SH-SY5Y (cell line): ENCODE data around the gene USP6NL.

Source experiments
- GATA2 ChIP-seq: IDR thresholded peaks from 2 replicates; pipeline ENCODE4 v1.6.1; 2011; ENCODE audit warnings: mild to moderate bottlenecking, low read depth, low read length
- GATA3 ChIP-seq: IDR thresholded peaks from 2 replicates; pipeline ENCODE4 v1.6.1; 2011; ENCODE audit warnings: low read depth, mild to moderate bottlenecking, low read length, moderate library complexity

USP6NL gene

DNA sequence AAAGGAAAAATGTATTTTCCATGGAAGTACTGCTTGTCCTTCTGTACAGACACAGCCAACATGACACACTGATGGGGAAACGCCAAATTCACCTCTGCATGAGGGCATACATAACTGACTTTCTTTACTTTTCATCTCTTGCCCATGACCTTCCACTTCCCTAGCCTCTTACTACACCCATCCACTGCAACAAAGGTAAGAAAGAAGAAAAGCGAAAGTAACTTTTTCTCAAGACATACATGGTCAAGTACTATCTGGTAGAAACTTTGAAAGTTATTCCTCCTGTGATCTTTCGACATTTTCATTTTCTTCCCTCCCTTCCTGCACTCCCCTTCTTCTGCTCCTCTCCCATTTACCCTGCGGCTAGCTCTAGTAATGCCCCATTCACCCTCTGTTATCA lies 130.8 kb downstream of the USP6NL start:
- TF ChIP-seq GATA2 (no peak), GATA3 (no peak)

DNA sequence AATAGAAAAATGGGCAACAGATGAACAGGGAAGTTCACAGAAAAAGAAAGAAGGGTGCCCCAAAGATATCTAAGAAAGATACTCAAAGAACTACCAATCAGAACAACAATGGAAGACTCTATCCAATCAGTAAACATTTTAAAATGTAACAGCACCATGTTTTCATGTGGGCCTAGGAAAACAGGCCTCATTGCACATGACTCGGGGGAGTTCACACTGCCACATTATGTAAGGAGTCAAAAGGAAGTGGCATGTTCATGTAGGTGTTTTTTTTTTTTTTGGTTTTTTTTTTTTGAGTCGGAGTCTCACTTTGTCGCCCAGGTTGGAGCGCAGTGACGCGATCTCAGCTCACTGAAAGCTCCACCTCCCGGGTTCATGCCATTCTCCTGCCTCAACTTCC lies 132.2 kb downstream of the USP6NL start:
- TF ChIP-seq GATA2 (no peak), GATA3 (no peak)

DNA sequence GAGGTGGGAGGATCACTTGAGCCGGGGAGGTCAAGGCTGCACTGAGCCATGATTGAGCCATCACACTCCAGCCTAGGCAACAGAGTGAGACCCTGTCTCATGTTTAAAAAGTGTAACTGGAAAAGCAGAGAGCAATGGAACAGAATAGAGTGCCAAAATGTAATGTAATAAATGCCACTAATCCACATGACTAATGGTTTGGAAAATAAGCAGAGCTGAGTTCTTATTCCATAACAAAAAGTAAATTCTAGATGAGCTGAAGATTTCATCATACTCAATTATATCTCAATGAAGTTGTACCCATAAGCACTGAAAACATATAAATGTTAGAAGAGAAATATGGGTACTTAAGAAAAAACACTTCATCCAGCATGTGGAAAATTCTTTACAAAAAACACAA lies 132.6 kb downstream of the USP6NL start:
- TF ChIP-seq GATA3 (no peak), GATA2 (no peak)

DNA sequence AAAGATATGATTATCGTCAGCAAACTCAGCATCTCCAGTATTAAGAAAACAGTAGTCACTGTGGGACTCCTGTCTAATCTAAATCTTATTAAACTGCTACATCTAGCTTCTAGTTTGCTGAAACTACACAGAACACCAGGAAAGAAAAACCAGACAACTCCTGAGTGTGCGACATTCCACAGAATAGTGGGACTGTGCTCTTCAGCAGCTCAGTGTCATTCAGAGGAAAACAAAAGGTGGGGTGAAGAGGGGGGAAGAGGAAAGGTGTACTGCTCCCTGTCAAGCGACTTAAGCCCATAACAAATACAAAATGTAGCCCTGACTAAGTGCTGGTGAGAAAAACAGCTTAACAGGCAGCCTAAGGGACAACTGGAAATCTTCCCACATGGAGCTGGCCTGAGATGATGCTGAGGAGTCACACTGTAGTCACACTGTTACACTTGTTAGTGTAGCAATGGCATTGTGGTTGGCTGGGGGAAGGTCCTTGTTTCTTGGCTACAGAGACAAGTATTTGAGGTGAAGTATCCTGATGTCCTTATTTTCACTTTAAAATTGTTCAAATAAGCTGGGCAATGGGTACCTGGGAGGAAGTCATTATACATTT lies 135.5 kb downstream of the USP6NL start:
- TF ChIP-seq GATA2 (no peak), GATA3 (no peak)

DNA sequence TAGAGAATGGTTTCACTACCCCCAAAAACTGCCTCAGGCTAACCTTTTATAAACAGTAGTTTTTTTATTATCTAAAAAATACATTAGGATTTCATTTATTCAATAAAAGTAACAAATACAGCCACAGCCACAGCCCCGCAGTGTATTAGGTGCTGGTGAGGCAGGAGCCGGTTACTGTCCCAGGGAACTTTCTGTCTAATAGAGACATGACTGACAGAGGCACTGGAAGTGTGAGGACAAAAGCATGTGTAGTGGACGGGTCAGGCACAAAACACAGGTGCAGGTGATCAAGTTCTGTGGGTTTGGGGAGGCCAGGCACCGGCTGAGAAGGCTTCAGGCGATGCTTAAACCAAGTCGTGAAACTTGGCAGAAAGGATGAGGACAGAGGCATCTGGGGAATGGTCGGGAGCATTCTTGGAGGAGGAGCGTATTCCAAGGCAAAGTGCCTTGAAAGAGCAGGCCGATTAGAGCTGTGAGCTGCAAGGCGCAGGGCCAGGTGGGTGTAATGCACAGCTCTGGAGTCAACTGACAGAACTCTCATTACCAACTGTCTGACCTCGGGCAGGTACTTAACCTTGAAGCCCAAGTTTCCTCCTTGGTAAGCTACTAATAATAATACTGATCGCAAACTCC lies 138.2 kb downstream of the USP6NL start:
- TF ChIP-seq GATA3, result no peak
- TF ChIP-seq GATA2, result no peak

DNA sequence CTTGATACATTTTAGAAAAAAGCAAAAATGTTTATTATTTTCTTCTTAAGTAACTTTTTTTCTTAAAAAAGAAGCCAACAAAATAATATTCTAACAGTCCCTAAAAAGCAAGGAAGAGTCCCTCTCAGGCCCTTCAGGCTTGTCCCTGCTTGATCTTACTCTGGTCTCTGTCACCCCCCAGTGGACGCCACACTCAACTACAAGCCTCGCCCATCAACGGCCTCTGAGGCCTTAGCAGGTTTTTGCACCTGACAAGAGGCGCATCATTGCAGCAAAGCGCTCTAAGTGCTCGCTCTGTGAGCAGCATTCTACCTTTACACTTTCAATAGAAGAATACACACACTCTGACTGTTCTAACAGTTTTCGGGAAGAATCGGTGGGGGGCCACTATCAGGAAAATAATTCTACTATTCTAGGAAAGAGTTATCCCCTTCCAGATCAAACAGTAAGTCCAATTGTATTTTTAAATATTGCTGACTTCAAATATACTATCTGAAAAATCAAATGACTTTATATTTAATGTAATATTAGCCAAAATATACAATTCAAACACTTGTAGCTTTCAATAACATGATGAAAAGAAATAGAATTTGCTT lies 139.2 kb downstream of the USP6NL start:
- TF ChIP-seq GATA2, result no peak
- no peak for TF ChIP-seq GATA3

DNA sequence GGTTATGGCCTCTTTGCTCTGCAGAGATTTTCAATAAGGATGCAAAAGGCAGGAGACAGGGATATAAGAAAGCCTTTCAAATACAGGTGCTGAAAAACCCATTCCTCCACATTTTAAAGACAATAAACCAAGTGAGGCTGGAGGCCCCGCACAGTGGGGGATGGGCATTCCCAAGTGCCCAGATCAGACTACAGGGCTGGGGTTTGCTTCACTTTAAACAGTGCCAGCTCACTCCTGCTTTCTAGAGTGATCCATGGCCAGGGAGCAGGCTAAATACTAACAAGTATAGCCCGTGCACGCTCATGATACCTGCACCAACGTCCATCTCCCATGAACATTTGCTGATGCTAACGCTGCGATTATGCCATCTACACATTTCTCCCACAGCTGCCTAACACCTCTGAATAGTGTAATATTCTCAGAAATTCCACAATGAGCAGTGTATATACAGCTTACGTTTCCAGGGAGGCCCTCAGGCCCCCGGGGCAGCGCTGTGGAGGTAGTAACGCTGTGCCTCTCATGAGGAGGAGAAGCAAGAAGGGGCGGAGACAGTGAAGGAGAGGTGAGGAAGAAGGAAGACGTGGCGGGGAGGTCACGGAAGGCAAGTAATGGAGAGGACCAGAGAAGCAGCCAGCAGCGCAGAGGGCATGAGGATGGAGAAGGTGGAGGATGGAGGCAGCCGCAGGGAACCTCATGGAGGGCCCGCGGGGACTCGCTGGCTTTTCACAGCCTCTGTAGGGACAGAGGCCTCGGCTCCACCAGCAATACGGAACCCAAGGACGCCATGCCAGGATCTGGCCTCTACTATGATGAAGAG lies 141.7 kb downstream of the USP6NL start:
- TF ChIP-seq GATA3 (no peak), GATA2 (no peak)

DNA sequence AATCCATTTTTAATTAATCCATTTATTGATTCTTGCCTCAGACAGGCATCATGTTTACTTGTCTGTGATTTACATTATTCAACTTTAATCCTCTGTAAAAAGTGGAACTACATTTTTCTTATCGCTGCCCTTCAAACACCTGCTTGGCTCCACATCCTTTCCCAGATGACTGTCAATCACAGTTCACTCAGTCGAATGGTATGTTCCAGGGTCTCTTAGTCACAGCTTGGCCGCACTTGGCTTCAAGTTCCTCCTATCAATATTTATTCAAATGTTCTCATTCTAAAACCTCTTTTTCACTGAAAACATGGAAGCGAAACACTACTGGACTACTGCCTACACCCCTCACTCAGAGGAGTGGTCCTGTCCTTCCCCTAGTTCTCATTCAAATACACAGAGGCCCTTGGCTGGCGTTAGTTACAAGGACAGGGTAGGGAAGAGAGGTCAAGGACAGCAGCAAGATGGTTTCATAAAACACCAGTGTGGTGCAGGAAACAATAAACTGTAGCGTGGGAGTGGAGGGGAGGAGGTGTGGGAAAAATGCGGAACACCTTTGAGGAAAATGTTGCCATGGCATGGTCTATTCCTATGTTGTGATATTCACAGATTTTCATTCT lies 143.2 kb downstream of the USP6NL start:
- TF ChIP-seq GATA2 (no peak), GATA3 (no peak)

DNA sequence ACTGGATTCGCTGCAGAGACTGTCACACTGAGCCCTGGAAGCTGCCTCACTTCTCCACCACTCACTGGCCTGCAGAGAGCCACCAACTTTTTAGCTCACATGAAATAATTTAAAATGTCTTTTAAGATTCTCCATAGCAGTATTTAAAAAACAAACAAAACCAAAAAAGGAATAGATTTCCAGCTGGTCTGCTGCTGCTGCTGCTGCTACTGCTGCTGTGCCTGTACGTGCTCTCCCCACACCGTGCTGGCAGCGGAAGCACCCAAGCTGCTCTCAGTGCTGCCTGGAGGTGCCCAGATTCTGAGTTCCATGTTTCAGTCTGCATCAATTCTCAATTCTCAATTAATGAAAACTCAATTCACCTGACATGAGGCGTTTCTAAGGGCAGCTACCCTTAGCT lies 146.0 kb downstream of the USP6NL start:
- no peak for TF ChIP-seq GATA3
- no peak for TF ChIP-seq GATA2

DNA sequence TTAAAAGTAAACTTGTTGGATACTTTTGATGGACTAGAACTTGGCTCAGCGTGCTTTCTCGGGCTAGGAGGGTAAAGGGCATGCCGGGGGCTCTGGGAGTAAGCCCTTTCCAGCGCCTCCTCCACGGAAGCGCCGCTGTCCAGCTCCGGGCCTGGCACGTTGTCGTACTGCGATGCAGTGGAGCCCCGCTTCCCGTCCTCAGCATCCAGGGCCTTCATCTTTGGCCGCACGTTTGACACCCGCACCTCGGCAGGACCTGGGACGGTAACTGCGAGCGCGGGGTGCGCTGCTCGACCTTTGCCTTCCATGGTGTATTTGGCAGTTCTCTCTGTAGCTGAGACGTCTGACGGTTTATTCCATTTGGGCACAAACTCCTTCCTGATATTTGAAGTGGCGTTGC lies 148.3 kb downstream of the USP6NL start:
- no peak for TF ChIP-seq GATA3
- no peak for TF ChIP-seq GATA2

DNA sequence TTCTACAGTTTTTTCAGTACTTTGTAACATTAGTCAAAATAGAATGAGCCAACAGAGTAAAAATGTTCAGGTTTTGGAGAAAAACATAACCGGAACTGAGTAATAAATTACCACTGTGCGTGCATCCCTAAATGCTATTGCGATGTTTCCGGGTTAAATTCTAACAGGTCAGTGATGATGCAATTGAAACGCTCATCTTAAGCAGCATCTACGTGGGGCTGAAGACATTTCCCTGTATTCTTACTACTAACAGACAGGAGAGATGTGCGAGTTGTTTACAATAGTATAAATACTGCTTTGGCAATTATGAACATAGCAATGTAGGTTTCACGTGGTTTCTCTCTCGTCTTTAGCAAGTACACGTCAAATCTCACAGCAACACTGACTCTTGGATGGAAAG lies 149.4 kb downstream of the USP6NL start:
- TF ChIP-seq GATA3, result no peak
- no peak for TF ChIP-seq GATA2

DNA sequence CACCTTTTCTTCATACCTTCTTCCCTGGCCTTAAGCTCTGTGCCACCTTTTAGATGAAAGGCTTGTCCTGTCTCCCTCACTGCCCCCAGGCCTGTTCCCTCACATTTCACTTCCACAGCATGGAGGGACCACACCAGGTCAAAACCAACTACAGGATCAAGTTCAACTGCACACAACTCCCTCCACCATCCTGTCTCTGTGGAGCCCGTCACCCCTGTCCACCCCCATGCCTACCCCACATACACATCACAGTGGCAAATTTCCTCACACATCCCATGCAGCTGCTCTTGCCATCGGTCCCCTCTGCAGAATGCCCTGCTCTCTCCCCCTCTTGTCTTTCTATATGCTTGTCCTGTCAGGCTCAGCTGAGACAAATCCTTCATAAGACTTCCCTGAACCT lies 154.1 kb downstream of the USP6NL start:
- no peak for TF ChIP-seq GATA3
- no peak for TF ChIP-seq GATA2

DNA sequence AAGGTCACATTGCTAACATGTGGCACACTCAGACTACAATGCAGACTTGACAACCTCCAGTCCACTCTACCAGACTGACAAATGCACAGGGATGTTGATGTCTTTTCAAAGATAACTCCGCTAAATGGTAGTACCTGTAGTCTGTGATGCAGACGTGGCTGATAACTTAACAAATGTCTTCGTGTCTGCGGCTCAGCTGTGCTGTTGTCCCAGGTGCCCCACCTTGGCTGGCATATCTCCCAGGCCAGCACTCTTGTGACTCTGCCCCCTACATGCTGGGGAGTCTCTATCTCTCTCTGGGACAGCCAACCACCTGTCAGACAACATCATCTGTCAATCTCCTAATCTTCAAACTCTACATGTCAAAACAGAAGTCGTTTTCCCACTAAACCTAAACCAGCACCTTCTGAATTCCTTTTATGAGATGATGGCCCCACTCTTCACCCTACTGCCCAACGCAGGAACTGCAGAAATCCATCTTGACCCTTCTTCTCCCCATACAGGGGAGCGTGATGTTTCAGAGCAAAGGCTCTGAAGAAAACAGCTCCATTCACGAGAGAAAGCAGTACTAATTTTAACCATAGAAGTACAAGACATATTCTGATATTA lies 156.4 kb downstream of the USP6NL start:
- TF ChIP-seq GATA2 (no peak), GATA3 (no peak)

DNA sequence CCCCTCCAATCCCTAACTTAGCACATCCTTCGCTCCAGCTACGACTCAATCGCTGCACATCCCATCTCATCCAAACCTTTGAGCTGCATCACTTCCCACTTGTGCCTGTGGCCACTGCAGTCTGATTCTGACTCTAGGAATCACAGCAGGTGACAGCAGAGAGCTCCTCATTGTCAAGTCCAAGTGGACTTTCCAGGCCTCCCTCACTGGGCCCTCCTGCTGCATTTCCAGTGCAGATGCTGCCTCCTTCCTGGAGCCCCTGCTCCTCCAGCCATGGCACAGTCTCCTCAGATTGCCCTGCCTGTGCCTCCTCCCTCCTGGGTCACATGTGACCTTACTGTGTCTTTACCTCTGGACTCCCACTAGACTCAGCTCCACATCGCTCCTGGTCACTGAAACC lies 157.3 kb downstream of the USP6NL start:
- TF ChIP-seq GATA3 (no peak), GATA2 (no peak)
